Measurements from ENCODE around the gene LIMK2. TPM values are rescaled to one million over a fixed set of nuclear protein-coding genes. Genes with fewer than 3 reads are reported as not detected.

LIMK2 gene
- total and polyA plus RNA-seq, 4 donors = 6.6 to 39.2 (median 13.4) TPM

DNA sequence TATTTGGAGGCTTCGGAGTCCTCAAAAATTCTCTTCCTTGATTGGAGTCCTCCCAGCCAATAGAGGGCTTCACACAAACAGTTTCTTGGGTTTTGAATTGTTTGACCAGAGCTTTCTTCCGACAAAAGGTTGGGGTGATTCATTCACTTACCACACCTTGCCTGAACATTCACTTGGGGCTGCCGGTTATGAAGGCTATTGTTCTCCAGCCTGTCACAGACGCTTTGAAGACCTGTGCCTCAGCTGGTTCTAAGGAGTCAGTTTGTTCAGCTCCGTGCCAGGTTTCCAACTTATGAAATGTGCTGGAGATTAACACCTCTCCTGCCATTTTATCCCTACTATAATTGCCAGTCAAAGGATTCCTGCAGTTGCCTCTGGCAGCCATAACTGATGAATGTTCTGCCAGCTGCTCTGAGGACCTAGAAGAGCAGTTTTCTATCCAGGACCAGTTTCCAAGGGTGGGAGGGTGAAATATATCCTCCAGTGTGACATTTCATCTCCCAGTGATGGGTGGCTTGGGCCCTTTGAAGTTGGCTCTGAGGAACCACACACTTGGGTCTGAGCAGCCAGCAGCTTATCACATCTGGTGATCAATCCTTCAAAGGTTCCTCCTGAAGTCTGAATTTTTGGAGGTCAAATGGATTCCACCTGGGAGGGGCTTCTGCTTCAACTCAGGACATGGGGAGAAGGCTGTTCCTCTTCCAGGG is 31.4 kb downstream of the LIMK2 start:
- DNase-seq (ENCODE audit: low spot score) = no peak
- H3K4me1 ChIP-seq (ENCODE audit: control insufficient read depth in 4 of 4, insufficient read depth in 4 of 4, low read length in 3 of 4) = peaks cover 0 to 4% (median 2%) of the 10 kb centered on the region in 4 donors
- TF ChIP-seq, protein P1, sequence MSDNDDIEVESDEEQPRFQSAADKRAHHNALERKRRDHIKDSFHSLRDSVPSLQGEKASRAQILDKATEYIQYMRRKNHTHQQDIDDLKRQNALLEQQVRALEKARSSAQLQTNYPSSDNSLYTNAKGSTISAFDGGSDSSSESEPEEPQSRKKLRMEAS (IDR thresholded peaks at IDR 0.05) = no peak
- no peak for TF ChIP-seq RXRA (IDR thresholded peaks at IDR 0.05)
- TF ChIP-seq JUND (IDR thresholded peaks at IDR 0.05) = no peak
- TF ChIP-seq EGR1 (IDR thresholded peaks at IDR 0.05; ENCODE audit: low read depth in 2 of 2) = no peak
- TF ChIP-seq GABPA (IDR thresholded peaks at IDR 0.05 in 1 of 2, conservative IDR thresholded peaks at IDR 0.05 in 1 of 2) = no peak
- TF ChIP-seq NR2F2 (IDR thresholded peaks at IDR 0.05) = no peak
- TF ChIP-seq TAF1 (conservative IDR thresholded peaks at IDR 0.05) = no peak
- 87% methylated on average over 5 of the region's 5 CpGs for WGBS
- no peaks in the 10 kb centered on the region for H3K27me3 ChIP-seq (ENCODE audit: control insufficient read depth in 4 of 4, insufficient read depth in 4 of 4, low read length in 3 of 4)
- H3K4me3 ChIP-seq (ENCODE audit: low read depth in 1 of 3, low read length in 3 of 3) = no peak overlapping the region
- no peaks in the 10 kb centered on the region for H3K9me3 ChIP-seq (ENCODE audit: control insufficient read depth in 4 of 4, low read length in 3 of 4)
- peaks cover 0 to 2% (median 0%) of the 10 kb centered on the region in 4 donors for H3K36me3 ChIP-seq (ENCODE audit: control insufficient read depth in 4 of 4, insufficient read depth in 3 of 4, low read depth in 1 of 4, low read length in 3 of 4)
- no peak overlapping the region for H3K27ac ChIP-seq (ENCODE audit: low read depth in 1 of 2, low read length in 2 of 2)
- H3K9ac ChIP-seq (ENCODE audit: low read depth in 1 of 2, low read length in 2 of 2) = no peak overlapping the region

DNA sequence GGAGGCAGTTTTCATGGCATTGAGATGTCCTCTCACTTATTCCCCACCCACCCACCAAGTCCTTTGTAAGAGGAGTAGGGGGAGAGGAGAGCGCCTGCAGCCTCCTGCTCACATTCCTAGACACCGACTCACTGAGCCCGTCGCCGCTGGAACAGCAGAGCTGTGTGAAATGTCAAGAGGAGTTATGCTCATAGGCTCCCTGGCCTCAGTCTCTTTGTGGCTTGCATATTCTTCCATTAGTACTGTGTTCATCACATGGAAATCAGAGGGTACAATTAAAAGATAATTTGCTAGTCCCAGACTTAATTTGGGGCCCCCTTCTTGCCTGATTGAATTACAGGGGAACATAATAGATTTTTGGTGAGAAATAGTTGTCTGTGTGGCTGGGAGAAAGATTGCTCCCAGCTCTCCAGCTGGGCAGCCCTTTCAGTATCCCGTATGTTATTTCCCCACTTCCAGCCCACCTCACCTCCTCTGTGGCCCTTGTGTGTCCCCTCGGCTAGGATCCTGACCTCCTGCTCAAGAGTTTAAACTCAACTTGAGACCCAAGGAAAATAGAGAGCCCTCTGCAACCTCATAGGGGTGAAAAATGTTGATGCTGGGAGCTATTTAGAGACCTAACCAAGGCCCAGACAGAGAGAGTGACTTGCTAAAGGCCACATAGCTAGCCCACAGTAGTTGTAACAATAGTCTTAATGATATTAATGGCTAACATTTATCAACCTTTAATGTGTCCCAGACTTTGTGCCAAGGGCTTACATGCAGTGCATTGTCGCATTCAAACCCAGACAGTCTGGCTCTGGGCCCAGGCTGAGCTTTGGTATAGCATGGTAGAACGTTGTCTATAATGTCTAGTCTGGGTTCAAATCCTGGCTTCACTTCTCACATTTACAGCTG is 32.2 kb downstream of the LIMK2 start:
- Histone ChIP-seq H3K4me3 (ENCODE audit: low read depth in 1 of 3, low read length in 3 of 3) (no peak overlapping the region), H3K9ac (ENCODE audit: low read depth in 1 of 2, low read length in 2 of 2) (no peak overlapping the region), H3K27ac (ENCODE audit: low read depth in 1 of 2, low read length in 2 of 2) (no peak overlapping the region), H3K36me3 (ENCODE audit: control insufficient read depth in 4 of 4, insufficient read depth in 3 of 4, low read depth in 1 of 4, low read length in 3 of 4) (peaks cover 0 to 2% (median under 1%) of the 10 kb centered on the region in 4 donors), H3K4me1 (ENCODE audit: control insufficient read depth in 4 of 4, insufficient read depth in 4 of 4, low read length in 3 of 4) (peaks cover 0 to 4% (median 2%) of the 10 kb centered on the region in 4 donors), H3K27me3 (ENCODE audit: control insufficient read depth in 4 of 4, insufficient read depth in 4 of 4, low read length in 3 of 4) (no peaks in the 10 kb centered on the region), H3K9me3 (ENCODE audit: control insufficient read depth in 4 of 4, low read length in 3 of 4) (no peaks in the 10 kb centered on the region)
- DNase-seq (ENCODE audit: low spot score) = no peak
- 88% methylated on average over 9 of the region's 9 CpGs for WGBS
- TF ChIP-seq, protein P2, sequence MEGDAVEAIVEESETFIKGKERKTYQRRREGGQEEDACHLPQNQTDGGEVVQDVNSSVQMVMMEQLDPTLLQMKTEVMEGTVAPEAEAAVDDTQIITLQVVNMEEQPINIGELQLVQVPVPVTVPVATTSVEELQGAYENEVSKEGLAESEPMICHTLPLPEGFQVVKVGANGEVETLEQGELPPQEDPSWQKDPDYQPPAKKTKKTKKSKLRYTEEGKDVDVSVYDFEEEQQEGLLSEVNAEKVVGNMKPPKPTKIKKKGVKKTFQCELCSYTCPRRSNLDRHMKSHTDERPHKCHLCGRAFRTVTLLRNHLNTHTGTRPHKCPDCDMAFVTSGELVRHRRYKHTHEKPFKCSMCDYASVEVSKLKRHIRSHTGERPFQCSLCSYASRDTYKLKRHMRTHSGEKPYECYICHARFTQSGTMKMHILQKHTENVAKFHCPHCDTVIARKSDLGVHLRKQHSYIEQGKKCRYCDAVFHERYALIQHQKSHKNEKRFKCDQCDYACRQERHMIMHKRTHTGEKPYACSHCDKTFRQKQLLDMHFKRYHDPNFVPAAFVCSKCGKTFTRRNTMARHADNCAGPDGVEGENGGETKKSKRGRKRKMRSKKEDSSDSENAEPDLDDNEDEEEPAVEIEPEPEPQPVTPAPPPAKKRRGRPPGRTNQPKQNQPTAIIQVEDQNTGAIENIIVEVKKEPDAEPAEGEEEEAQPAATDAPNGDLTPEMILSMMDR (IDR thresholded peaks at IDR 0.05; ENCODE audit: low read depth, low read length, missing input control) = no peak
- no peak for TF ChIP-seq FOXA2 (IDR thresholded peaks at IDR 0.05)

DNA sequence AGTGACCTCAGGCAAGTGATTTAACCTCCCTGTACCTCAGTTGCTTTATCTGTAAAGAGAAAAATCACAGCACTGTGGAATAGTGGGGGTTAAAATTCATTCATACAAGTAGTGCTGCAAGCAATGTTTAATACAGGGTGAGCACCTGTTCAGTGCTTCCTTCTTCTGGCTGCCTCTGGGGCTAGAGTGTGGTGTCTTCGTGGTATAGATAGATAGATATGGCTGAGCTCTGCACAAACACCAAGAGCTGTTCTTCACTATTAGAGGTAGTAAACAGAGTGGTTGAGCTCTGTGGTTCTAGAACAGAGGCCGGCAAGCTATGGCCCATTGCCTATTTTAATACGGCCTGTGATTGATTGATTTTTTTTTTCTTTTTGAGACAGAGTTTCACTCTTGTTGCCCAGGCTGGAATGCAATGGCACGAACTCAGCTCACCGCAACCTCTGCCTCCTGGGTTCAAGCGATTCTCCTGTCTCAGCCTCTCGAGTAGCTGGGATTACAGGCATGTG is 32.9 kb downstream of the LIMK2 start:
- no peaks in the 10 kb centered on the region for H3K27me3 ChIP-seq (ENCODE audit: control insufficient read depth in 4 of 4, insufficient read depth in 4 of 4, low read length in 3 of 4)
- H3K27ac ChIP-seq (ENCODE audit: low read depth in 1 of 2, low read length in 2 of 2) = no peak overlapping the region
- 53% methylated on average over 7 of the region's 7 CpGs for WGBS
- H3K9ac ChIP-seq (ENCODE audit: low read depth in 1 of 2, low read length in 2 of 2) = no peak overlapping the region
- H3K9me3 ChIP-seq (ENCODE audit: control insufficient read depth in 4 of 4, low read length in 3 of 4) = no peaks in the 10 kb centered on the region
- peaks cover 0 to 4% (median 2%) of the 10 kb centered on the region in 4 donors for H3K4me1 ChIP-seq (ENCODE audit: control insufficient read depth in 4 of 4, insufficient read depth in 4 of 4, low read length in 3 of 4)
- no peak for TF ChIP-seq RXRA (IDR thresholded peaks at IDR 0.05)
- TF ChIP-seq FOXA2 (IDR thresholded peaks at IDR 0.05) = no peak
- no peak for TF ChIP-seq TAF1 (conservative IDR thresholded peaks at IDR 0.05)
- TF ChIP-seq FOXA1 (IDR thresholded peaks at IDR 0.05) = no peak
- TF ChIP-seq, protein P3, sequence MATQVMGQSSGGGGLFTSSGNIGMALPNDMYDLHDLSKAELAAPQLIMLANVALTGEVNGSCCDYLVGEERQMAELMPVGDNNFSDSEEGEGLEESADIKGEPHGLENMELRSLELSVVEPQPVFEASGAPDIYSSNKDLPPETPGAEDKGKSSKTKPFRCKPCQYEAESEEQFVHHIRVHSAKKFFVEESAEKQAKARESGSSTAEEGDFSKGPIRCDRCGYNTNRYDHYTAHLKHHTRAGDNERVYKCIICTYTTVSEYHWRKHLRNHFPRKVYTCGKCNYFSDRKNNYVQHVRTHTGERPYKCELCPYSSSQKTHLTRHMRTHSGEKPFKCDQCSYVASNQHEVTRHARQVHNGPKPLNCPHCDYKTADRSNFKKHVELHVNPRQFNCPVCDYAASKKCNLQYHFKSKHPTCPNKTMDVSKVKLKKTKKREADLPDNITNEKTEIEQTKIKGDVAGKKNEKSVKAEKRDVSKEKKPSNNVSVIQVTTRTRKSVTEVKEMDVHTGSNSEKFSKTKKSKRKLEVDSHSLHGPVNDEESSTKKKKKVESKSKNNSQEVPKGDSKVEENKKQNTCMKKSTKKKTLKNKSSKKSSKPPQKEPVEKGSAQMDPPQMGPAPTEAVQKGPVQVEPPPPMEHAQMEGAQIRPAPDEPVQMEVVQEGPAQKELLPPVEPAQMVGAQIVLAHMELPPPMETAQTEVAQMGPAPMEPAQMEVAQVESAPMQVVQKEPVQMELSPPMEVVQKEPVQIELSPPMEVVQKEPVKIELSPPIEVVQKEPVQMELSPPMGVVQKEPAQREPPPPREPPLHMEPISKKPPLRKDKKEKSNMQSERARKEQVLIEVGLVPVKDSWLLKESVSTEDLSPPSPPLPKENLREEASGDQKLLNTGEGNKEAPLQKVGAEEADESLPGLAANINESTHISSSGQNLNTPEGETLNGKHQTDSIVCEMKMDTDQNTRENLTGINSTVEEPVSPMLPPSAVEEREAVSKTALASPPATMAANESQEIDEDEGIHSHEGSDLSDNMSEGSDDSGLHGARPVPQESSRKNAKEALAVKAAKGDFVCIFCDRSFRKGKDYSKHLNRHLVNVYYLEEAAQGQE (IDR thresholded peaks at IDR 0.05) = no peak
- no peak for TF ChIP-seq EGR1 (IDR thresholded peaks at IDR 0.05; ENCODE audit: low read depth in 2 of 2)
- TF ChIP-seq, protein P1 (IDR thresholded peaks at IDR 0.05) = no peak
- TF ChIP-seq, protein P2 (IDR thresholded peaks at IDR 0.05; ENCODE audit: low read depth, low read length, missing input control) = no peak
- no peak for TF ChIP-seq YY1 (IDR thresholded peaks at IDR 0.05)
- TF ChIP-seq, protein P4, sequence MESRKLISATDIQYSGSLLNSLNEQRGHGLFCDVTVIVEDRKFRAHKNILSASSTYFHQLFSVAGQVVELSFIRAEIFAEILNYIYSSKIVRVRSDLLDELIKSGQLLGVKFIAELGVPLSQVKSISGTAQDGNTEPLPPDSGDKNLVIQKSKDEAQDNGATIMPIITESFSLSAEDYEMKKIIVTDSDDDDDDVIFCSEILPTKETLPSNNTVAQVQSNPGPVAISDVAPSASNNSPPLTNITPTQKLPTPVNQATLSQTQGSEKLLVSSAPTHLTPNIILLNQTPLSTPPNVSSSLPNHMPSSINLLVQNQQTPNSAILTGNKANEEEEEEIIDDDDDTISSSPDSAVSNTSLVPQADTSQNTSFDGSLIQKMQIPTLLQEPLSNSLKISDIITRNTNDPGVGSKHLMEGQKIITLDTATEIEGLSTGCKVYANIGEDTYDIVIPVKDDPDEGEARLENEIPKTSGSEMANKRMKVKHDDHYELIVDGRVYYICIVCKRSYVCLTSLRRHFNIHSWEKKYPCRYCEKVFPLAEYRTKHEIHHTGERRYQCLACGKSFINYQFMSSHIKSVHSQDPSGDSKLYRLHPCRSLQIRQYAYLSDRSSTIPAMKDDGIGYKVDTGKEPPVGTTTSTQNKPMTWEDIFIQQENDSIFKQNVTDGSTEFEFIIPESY (IDR thresholded peaks at IDR 0.05) = no peak
- no peak overlapping the region for H3K4me3 ChIP-seq (ENCODE audit: low read depth in 1 of 3, low read length in 3 of 3)
- no peak for DNase-seq (ENCODE audit: low spot score)
- H3K36me3 ChIP-seq (ENCODE audit: control insufficient read depth in 4 of 4, insufficient read depth in 3 of 4, low read depth in 1 of 4, low read length in 3 of 4) = peaks cover 0 to 2% (median under 1%) of the 10 kb centered on the region in 4 donors

Data from liver (tissue), 9 donors.